ENCODE measurements around the gene RAPGEF2.

DNA sequence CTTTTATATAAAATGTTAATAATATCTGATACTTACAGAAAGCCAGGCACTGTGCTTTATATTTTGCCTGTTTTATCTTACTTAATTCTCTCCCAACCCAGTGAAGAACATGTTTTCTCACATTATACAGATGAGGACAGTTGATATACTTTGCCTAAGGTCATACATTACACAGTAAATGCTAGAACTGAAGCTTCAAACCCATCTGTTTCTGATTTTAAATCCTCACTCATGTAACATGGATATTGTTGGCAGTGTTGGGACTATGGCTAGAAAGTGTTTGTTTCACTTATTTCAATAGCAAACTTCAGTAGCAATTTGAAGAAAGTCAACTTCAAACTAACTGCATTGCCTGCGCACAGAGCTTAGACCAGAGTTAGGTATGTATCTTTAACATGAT, 57.4 kb downstream of the RAPGEF2 start:
- TF ChIP-seq, protein P1, sequence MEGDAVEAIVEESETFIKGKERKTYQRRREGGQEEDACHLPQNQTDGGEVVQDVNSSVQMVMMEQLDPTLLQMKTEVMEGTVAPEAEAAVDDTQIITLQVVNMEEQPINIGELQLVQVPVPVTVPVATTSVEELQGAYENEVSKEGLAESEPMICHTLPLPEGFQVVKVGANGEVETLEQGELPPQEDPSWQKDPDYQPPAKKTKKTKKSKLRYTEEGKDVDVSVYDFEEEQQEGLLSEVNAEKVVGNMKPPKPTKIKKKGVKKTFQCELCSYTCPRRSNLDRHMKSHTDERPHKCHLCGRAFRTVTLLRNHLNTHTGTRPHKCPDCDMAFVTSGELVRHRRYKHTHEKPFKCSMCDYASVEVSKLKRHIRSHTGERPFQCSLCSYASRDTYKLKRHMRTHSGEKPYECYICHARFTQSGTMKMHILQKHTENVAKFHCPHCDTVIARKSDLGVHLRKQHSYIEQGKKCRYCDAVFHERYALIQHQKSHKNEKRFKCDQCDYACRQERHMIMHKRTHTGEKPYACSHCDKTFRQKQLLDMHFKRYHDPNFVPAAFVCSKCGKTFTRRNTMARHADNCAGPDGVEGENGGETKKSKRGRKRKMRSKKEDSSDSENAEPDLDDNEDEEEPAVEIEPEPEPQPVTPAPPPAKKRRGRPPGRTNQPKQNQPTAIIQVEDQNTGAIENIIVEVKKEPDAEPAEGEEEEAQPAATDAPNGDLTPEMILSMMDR (IDR thresholded peaks at IDR 0.05; ENCODE audit: low read depth, low read length), result no peak
- TF ChIP-seq POLR2A (IDR thresholded peaks at IDR 0.05; ENCODE audit: extremely low read depth, insufficient read length) (no peak), MAX (IDR thresholded peaks at IDR 0.05; ENCODE audit: low read depth, low read length) (no peak), MYC (IDR thresholded peaks at IDR 0.05; ENCODE audit: low read depth, low read length) (no peak)

Data from NB4 (cell line).